C4-2B (cell line): Measurements from ENCODE around the gene UBE4A.
"Not testable (repeated sequence)": the region's sequence is repeated elsewhere in the genome, so short reads cannot be mapped to it uniquely, and the experiment has no call there.

ENCODE experiments used
- H3K27ac ChIP-seq: fragments of 450-650 bp; 2 replicates; pipeline ENCODE4 v1.5.1; 2017
- ZFX ChIP-seq: fragments of 450-650 bp; IDR thresholded peaks from 2 replicates; pipeline ENCODE4 v1.6.1; 2017
- TF ChIP-seq, protein P1 (sequence below): fragments of 450-650 bp; conservative IDR thresholded peaks from 2 replicates; pipeline ENCODE4 v1.5.1; 2017; ENCODE audit warnings: mild to moderate bottlenecking

Gene UBE4A

DNA sequence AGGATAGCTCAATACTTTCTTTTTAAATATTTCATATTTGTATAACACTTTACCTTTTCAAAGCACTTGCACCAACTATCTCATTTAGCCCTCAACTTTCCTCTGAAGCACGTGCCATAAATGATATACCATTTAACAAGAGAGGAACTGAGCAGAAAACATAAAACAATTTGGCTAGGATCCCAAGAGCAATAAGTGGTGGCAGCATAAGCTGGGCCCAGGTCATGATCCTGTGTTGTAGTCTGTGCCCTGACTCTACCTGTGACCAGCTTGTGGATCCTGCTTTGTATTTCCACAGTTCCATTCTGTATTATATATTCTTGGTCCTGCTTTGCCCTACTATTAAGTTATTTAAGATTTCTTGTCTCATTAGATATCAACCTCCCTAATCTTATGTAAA is 53.5 kb downstream of the UBE4A start:
- TF ChIP-seq, protein P1, sequence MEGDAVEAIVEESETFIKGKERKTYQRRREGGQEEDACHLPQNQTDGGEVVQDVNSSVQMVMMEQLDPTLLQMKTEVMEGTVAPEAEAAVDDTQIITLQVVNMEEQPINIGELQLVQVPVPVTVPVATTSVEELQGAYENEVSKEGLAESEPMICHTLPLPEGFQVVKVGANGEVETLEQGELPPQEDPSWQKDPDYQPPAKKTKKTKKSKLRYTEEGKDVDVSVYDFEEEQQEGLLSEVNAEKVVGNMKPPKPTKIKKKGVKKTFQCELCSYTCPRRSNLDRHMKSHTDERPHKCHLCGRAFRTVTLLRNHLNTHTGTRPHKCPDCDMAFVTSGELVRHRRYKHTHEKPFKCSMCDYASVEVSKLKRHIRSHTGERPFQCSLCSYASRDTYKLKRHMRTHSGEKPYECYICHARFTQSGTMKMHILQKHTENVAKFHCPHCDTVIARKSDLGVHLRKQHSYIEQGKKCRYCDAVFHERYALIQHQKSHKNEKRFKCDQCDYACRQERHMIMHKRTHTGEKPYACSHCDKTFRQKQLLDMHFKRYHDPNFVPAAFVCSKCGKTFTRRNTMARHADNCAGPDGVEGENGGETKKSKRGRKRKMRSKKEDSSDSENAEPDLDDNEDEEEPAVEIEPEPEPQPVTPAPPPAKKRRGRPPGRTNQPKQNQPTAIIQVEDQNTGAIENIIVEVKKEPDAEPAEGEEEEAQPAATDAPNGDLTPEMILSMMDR = no peak
- TF ChIP-seq ZFX = no peak
- no peak overlapping the region for H3K27ac ChIP-seq

DNA sequence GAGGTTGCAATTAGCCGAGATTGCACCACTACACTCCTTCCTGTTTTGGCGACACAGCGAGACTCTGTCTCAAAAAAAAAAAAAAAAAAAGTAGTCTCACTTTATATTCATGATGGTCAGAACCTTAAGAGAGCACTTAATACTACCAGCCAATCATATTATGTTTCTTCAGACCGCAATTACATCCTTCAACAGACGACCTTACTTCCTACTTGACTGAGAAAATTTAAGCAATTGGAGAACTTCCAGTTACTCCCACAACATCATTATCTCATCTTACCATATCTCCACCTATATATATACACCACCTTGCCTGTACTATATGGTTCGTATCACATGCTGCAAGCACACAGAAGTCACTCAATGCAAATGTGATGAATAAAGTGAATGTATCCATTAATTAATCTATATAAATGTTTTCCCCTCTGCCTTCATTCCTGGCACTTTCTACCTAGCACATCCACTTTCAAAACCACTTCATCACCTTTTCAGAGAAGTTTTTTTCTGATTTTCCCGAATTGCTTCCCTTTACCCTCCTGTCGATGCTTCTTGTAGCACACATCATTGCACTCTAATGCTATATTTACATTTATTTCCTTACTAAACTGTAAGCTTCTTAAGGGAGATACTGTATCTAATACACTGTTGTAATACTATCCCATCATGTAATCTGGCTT is 55.8 kb downstream of the UBE4A start:
- no peak for TF ChIP-seq ZFX
- TF ChIP-seq, protein P1 = no peak
- no peak overlapping the region for H3K27ac ChIP-seq

DNA sequence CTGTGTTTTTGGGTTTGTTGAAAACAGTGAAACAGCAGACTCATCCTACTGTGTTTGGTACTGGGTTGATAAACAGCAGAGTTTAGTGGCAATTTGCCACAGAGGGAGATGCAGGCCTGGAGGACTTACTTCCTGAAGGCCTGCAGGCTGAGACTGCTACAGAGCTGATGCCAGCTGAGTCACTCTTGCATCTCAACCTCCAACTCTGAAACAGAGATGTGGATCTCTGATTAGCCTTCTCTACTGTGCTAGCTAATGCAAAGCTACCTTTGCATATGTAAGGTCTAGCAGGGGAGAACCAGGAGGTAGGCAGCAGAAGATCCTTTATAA is 56.3 kb downstream of the UBE4A start:
- TF ChIP-seq ZFX = no peak
- no peak overlapping the region for H3K27ac ChIP-seq

DNA sequence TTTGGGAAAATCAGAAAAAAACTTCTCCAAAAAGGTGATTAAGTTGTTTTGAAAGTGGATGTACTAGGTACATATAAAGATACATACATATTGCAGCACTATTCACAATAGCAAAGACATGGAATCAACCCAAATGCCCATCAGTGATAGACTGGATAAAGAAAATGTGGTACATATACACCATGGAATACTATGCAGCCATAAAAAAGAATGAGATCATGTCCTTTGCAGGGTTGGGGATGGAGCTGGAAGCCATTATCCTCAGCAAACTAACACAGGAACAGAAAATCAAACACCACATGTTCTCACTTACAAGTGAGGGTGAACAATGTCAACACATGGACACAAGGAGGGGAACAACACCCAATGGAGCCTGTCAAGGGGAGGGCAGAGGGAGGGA is 57.5 kb downstream of the UBE4A start:
- H3K27ac ChIP-seq = not testable (repeated sequence)

DNA sequence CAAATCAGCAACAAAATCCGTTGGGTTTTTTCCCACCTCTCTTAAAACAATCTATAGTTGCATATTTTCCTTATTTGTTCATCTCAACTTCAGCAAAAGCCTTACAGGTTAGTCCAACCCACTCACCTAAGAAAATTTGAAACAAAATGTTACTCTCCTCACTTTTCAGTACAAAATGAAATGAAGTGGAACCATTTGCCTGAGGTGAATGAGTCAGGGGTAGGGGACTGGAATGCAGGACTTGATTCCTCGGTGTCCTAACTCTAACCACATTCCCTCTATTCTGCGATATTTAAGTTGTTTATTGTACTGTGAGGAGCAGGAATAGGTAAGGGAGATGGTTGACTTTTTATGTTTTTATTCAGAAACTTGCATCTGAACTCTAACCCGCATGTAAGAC is 58.4 kb downstream of the UBE4A start:
- H3K27ac ChIP-seq = no peak overlapping the region
- TF ChIP-seq, protein P1 = no peak
- TF ChIP-seq ZFX = no peak

DNA sequence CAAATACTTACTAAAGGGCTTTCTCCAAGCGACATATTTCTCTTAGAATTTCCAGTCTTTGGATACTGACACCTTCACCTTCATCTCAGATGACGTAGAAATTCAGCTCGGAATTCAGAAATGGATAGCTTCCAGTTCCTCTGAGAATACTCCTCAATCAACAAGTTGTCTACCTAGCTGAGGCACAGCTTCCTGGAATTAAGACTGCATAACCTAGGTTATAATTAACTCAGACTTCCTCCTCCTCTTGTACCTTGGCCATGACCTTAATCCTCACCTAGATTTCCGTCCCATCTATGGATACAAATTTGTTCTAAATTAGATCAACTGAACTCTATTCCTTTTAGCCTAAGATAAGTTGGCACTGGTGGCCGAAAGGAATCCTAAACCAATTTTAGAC is 59.4 kb downstream of the UBE4A start:
- no peak for TF ChIP-seq ZFX
- TF ChIP-seq, protein P1 = no peak
- H3K27ac ChIP-seq = no peak overlapping the region

DNA sequence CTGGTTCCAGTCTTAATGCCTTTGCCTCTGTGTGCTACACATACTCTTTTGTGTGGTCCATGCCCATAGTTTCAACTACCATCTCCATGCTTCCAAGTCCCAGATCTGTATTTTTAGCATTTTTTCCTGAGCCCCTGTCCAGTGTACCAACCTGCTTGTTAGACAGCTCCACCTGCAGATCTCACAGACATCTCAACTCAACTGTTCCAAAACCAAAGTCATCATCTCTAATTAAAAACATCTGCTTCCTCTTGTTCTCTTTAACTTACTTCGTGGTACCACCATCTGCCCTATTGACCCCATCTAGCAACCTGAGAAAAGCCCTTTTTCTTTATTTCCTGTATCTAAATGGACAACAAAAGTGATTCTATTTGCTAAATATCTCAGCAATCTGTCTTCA is 68.3 kb downstream of the UBE4A start:
- TF ChIP-seq, protein P1 = no peak
- no peak for TF ChIP-seq ZFX

DNA sequence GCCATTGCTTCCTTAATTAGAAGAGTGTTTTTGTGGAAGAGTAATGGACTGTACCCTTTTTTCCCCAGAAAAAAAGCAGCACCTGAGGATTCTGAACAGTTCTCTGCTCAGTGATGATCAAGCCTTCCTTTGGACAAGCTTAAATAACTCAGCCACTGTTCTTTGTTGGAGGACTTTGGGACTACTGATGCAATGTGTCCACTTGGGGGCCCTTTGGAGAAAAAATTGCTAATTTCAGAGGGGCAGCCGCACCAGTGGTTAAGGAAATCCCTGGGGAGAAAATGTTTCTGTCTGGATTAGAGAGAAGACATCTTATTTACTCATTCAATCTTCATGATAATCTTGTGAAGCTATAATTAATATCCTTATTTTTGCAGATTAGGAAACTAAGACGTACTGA is 71.6 kb downstream of the UBE4A start:
- no peak for TF ChIP-seq ZFX
- TF ChIP-seq, protein P1 = no peak
- H3K27ac ChIP-seq = no peak overlapping the region

More for the DNA sequence above, 68.3 kb downstream of the UBE4A start:
- H3K27ac ChIP-seq = no peak overlapping the region
